Breast epithelium (tissue), 4 donors: ENCODE measurements around the gene ATP2B1. TPM values are rescaled to one million over a fixed set of nuclear protein-coding genes. Genes with fewer than 3 reads are reported as not detected.

Experiments used
- DNase-seq, 2 donors: peaks; one replicate each; pipeline ENCODE4 v3.0.0-alpha.2; 2019; ENCODE audit warnings: low spot score in 2 of 2
- H3K27ac ChIP-seq, 2 donors: fragments of 200-600 bp; sonication (generic) in 1 of 2; one replicate each; pipeline ENCODE4 v1.5.1; 2016 to 2019; ENCODE audit warnings: mild to moderate bottlenecking in 1 of 2
- H3K27me3 ChIP-seq, 2 donors: fragments of 200-600 bp; sonication (generic) in 1 of 2; one replicate each; pipeline versions ENCODE4 v1.5.1 to v1.6.0; 2017 to 2019; ENCODE audit warnings: control low read depth in 1 of 2, mild to moderate bottlenecking in 1 of 2
- H3K36me3 ChIP-seq: fragments of 200-600 bp; one replicate; pipeline ENCODE4 v1.5.1; 2019
- H3K4me1 ChIP-seq, 2 donors: fragments of 200-600 bp; sonication (generic); one replicate each; pipeline ENCODE4 v1.5.1; 2016 to 2019; ENCODE audit warnings: control low read depth in 1 of 2
- H3K4me3 ChIP-seq, 3 donors: fragments of 200-600 bp; sonication (generic); 1 replicate in 2 of 3; 2 replicates in 1 of 3; pipeline ENCODE4 v1.5.1; 2016 to 2019; ENCODE audit warnings: mild to moderate bottlenecking in 3 of 3, moderate library complexity in 2 of 3
- H3K9me3 ChIP-seq, 2 donors: fragments of 200-600 bp; sonication (generic) in 1 of 2; one replicate each; pipeline ENCODE4 v1.5.1; 2016 to 2019; ENCODE audit warnings: control low read depth in 1 of 2
- POLR2A ChIP-seq: fragments of 450-650 bp; IDR thresholded peaks from one replicate; pipeline ENCODE4 v1.6.1; 2016; ENCODE audit warnings: antibody characterized with exemption, mild to moderate bottlenecking, moderate library complexity
- POLR2AphosphoS5 ChIP-seq, 3 donors: sonication (generic); formaldehyde crosslinking; IDR thresholded peaks; one replicate each; pipeline ENCODE4 v1.6.1; 2017; ENCODE audit warnings: antibody characterized with exemption in 3 of 3
- intact Hi-C: fragments of 100-400 bp; cut with DNase I; formaldehyde crosslinking; loops from one replicate; pipeline ENCODE4 v1.15.1; 2023; ENCODE audit warnings: low total_unique reads
- total RNA-seq, 3 donors: library from RNA; depleted of rRNA; stranded (reverse); fragments of >200 nt; gene quantifications; one replicate each; pipeline ENCODE4 v1.1.0, GENCODE V29; 2016
- TF ChIP-seq, protein P1 (sequence below), 3 donors: fragments of 450-650 bp; IDR thresholded peaks; one replicate each; pipeline ENCODE4 v1.5.1; 2016 to 2017; ENCODE audit warnings: antibody characterized with exemption in 3 of 3, mild to moderate bottlenecking in 3 of 3, moderate library complexity in 3 of 3

Gene ATP2B1
- total RNA-seq, 3 donors from 2014 or later: 40.3 to 76.8 (median 54.6) TPM

DNA sequence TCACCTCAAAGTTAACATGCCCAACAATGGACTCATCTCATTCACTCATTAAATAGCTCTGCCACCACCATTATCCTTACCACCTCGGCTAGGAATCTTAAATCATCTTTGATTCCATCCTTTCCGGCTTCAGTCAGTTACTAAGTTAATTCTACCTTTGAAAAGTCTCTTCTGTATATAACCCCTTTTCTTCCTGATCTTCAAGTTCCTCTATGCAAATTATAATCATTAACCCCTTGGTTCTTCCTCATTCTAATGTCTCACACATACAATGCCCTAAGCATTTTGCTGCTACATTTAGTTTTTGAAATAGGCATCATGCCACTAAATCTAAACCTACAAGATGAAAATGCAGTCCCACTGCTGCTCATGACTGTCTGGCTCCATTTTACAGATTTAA lies 51.6 kb downstream of the ATP2B1 start:
- no peak overlapping the region for H3K27ac ChIP-seq
- intact Hi-C loops: no loop called here
- peaks cover 3% of the 10 kb centered on the region for H3K36me3 ChIP-seq
- H3K4me3 ChIP-seq: no peak overlapping the region
- no peaks in the 10 kb centered on the region for H3K4me1 ChIP-seq
- H3K27me3 ChIP-seq: no peaks in the 10 kb centered on the region
- DNase-seq: no peak
- TF ChIP-seq, protein P1, sequence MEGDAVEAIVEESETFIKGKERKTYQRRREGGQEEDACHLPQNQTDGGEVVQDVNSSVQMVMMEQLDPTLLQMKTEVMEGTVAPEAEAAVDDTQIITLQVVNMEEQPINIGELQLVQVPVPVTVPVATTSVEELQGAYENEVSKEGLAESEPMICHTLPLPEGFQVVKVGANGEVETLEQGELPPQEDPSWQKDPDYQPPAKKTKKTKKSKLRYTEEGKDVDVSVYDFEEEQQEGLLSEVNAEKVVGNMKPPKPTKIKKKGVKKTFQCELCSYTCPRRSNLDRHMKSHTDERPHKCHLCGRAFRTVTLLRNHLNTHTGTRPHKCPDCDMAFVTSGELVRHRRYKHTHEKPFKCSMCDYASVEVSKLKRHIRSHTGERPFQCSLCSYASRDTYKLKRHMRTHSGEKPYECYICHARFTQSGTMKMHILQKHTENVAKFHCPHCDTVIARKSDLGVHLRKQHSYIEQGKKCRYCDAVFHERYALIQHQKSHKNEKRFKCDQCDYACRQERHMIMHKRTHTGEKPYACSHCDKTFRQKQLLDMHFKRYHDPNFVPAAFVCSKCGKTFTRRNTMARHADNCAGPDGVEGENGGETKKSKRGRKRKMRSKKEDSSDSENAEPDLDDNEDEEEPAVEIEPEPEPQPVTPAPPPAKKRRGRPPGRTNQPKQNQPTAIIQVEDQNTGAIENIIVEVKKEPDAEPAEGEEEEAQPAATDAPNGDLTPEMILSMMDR (IDR thresholded peaks at IDR 0.05): no peak
- no peak for TF ChIP-seq POLR2AphosphoS5 (IDR thresholded peaks at IDR 0.05)
- TF ChIP-seq POLR2A: no peak
- no peaks in the 10 kb centered on the region for H3K9me3 ChIP-seq

DNA sequence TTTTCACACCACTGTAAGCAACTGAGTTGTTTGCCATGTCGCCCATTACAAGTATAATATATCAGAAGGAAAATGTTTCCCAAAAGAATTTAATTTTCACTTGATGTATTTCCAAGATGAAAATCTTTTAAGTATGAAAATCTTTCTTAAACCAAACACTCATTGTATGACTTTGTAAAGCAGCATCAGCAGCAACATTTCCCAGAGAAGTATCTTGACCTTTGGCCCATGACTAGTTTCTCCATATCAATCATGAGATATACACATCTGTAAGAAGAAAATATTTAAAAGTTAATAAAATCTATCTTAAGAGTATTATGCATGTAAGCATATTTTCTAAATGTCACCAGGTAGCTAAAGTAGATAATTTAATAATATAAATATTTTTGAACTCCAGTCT lies 52.8 kb downstream of the ATP2B1 start:
- H3K27me3 ChIP-seq: no peaks in the 10 kb centered on the region
- intact Hi-C loops: no loop called here
- no peak for DNase-seq
- H3K36me3 ChIP-seq: peaks cover 3% of the 10 kb centered on the region
- H3K27ac ChIP-seq: no peak overlapping the region
- TF ChIP-seq, protein P1 (IDR thresholded peaks at IDR 0.05): no peak
- TF ChIP-seq POLR2A: no peak
- TF ChIP-seq POLR2AphosphoS5 (IDR thresholded peaks at IDR 0.05): no peak
- no peak overlapping the region for H3K4me3 ChIP-seq
- H3K4me1 ChIP-seq: no peaks in the 10 kb centered on the region
- no peaks in the 10 kb centered on the region for H3K9me3 ChIP-seq

DNA sequence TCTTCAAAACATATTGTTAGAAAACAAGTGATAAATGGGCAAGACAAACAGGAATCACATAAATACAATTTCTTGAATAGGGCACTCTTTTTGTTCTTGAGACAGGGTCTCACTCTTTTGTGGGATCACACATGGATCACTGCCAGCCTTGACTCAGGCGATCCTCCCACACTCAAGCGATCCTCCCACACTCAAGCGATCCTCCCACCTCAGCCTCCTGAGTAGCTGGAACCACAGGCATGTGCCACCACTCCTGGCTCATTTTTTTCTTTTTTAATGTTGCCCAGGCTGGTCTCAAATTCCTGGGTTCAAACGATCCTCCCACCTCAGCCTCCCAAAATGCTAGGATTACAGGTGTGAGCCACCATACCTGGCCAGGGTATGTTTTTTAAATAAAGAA lies 57.4 kb downstream of the ATP2B1 start:
- H3K36me3 ChIP-seq: peaks cover 3% of the 10 kb centered on the region
- intact Hi-C loops: no loop called here
- no peak overlapping the region for H3K27ac ChIP-seq
- no peak overlapping the region for H3K4me3 ChIP-seq
- no peak for DNase-seq
- H3K9me3 ChIP-seq: peaks cover 0 to 6% of the 10 kb centered on the region in 2 donors
- no peaks in the 10 kb centered on the region for H3K27me3 ChIP-seq
- no peaks in the 10 kb centered on the region for H3K4me1 ChIP-seq
- TF ChIP-seq POLR2A: no peak
- TF ChIP-seq, protein P1 (IDR thresholded peaks at IDR 0.05): no peak
- TF ChIP-seq POLR2AphosphoS5 (IDR thresholded peaks at IDR 0.05): no peak

DNA sequence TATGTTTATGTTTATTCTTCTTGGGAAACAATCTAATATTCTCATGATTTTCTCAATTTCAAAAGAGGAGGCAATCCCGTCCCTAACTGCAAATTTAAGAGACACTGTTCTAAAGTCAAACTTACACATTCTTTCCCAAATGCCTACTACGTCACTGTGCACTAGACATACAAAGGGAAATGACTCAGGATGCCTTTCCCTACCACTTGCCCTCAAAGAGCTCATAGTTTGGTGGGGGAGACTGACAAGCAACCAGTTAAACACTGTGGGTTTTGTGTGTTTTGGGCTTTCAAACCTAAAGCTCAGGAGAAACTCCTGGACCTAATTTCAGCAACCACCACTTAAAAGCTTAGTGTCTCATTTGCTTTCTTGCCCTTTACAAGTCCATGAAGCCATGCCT lies 58.4 kb downstream of the ATP2B1 start:
- Histone ChIP-seq H3K9me3 (peaks cover 0 to 6% of the 10 kb centered on the region in 2 donors), H3K4me1 (no peaks in the 10 kb centered on the region), H3K27me3 (no peaks in the 10 kb centered on the region), H3K36me3 (peaks cover 3% of the 10 kb centered on the region), H3K27ac (no peak overlapping the region), H3K4me3 (no peak overlapping the region)
- intact Hi-C loops: no loop called here
- TF ChIP-seq POLR2AphosphoS5 (IDR thresholded peaks at IDR 0.05): no peak
- TF ChIP-seq, protein P1 (IDR thresholded peaks at IDR 0.05): no peak
- no peak for TF ChIP-seq POLR2A
- no peak for DNase-seq

DNA sequence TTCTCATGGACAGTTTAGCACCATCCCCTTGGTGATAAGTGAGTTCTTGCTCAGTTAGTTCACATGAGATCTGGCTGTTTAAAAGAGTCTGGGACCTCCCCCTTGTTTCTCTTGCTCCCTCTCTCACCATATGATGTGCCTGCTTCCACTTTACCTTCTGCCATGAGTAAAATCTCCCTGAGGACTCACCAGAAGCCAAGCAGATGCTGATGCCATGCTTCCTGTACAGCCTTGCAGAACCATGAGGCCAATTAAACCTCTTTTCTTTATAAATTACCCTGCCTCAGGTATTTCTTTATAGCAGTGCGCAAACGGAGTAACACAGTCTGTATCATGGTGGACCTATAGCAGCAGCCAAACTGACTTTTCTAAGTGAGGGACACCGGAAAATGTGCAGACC lies 58.8 kb downstream of the ATP2B1 start:
- no peak overlapping the region for H3K4me3 ChIP-seq
- TF ChIP-seq POLR2AphosphoS5 (IDR thresholded peaks at IDR 0.05) (no peak), POLR2A (no peak)
- TF ChIP-seq, protein P1 (IDR thresholded peaks at IDR 0.05): no peak
- no peaks in the 10 kb centered on the region for H3K4me1 ChIP-seq
- peaks cover 0 to 6% of the 10 kb centered on the region in 2 donors for H3K9me3 ChIP-seq
- DNase-seq: no peak
- intact Hi-C loops: no loop called here
- H3K27me3 ChIP-seq: no peaks in the 10 kb centered on the region
- H3K27ac ChIP-seq: no peak overlapping the region
- H3K36me3 ChIP-seq: peaks cover 3% of the 10 kb centered on the region
